ENCODE results near the gene CBARP.

DNA sequence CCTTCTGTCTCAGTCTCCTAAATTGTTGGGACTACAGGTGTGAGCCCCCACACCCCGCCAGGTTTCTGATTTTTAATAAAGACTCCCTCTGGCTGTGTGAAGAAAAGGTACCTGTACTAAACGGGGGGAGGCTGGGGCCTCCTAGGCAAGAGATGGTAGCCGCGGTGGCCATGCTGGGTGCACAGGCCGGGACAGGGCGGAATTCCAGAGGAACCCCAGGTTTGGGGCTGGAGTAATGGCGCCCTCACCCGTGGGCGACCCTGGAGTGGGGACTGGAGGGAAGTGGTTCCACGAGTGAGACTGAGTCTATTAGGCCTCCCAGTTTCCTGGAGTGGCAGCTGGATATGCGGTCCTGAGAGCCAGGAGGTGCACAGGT, 1.6 kb upstream of the CBARP start:
- TF ChIP-seq CTCF (IDR thresholded peaks at IDR 0.05; ENCODE audit: low read depth, low read length) (no peak), EZH2phosphoT487 (IDR thresholded peaks at IDR 0.05; ENCODE audit: low read depth) (no peak)
